Stimulated activated CD4-positive, alpha-beta T cell treated with anti-CD3 and anti-CD28 coated beads, Interleukin-1b, Interleukin-23, amount 100 ng/mL, for 1 hour (primary cell): Measurements from ENCODE around the gene RNF214.

Experiments
- DNase-seq, 2 donors: peaks; one replicate each; pipeline ENCODE4 v3.0.0-alpha.2; 2020; ENCODE audit warnings: low read depth in 2 of 2

The RNF214 gene

DNA sequence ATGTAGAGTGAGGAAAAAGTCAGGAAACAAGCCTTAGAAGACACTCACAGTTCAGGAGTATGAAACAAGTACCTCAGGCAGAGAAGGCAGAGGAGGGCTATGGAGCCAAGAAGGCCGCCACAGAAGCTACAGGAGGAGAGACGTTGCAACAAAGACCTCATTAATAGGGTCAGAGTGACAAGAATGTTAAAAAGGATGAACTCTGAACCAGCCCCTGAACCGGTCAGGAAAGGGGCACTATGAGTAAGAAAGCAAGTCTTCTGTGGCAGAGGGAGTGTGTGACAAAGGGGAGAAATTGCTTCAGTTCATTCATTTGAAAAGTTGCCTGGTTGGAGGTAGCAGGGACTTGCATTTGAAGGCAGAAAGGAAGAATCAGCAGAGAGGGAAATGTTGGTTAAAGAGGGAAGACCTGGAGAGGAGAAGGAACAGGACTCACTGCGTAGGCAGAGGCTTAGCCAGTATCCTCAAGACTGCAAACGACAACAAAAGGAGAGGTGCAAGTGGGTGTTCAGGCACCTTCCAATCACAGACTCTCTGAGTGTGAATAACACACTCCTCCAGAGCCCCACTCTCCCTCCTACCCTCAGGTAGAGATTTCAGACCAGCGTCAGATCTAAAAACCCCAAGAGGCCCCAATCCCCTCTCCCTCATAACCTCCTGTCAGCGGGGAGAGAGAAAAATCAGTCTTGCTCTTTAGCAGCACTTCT is 17.9 kb upstream of the RNF214 start:
- DNase-seq = no peak

DNA sequence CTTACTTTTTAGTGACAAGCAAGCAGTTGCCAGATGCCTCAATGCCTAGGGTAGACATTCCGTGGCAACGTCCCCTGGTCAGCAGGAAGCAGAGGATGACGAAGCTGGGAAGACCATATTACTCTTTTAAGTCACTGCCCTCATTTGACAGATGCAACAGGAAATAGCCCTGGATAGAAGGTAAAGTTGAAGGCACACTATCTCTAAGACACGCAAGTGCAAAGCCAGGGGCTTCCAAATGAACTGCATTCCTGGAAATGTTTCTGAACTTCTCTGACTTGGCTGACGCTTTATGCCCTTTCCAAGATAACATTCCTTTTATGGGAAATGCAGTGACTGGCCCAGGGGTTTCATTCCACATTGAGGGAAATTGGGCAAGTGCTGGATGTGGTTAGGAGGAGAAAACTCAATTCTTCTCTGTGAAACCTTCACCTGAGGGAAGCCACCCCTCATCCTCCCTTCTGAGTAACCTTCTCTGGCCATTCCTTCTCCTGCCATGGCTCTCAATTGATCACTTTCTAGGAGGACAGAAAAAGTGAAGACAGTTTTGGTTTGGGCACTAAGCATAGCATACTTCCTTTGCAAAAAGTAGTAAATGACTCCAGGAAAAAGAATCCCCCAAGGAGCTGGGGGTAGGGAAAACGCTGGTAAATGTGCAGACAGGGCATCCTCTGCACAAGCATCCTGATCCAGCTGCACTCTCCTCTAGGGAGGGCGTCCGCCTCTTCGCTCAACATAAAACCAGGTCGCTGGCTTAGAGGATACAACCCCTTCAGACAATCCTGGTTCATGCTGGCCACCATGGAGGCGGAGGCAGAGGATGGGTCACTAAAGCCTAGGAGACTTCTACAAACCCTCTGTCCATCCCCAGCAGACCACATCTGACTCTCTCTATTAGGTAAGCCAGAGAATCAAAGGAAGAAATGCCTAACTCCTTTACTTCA is 15.1 kb upstream of the RNF214 start:
- no peak for DNase-seq

GRCh38 chr11:117218133-117218915 is 14.1 kb upstream of the RNF214 start:
- DNase-seq = no peak

DNA sequence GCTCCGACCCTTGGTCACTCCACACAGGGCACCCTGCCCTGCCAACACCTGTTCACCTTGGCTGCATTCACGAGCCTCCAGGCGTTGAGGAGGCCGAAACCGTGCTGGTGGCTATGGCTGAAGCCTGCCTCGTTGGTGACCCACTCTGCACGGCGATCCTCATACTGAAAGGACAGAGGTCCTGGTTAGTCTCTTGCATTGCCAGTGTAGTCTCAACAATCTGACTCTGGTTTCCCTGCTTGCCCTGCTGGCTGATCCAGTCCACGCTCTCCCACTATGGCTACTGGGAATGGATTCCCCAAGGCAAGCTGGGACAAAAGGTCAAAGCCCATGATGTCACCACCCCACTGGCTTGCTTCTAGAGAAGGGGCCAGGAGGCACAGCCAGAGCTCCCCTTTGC is 13.5 kb upstream of the RNF214 start:
- no peak for DNase-seq

DNA sequence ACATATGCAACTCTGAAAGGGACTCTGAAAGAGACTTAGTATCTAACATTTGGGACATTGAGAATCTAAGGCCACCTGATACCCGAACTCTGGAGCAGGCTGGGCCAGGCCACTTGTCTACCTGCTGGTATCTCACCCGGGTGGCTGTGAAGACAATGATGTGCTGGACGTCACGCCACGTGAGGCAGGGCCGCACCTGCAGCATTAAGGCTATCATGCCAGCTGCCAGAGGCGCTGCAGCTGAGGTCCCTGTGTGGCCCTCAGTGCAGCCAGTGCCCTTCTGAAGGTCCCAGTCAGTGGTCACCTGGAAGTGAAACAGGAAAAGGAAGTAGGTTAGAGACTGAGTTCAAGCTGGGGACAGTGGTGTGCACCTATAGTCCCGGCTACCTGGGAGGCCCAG is 13.0 kb upstream of the RNF214 start:
- no peak for DNase-seq

DNA sequence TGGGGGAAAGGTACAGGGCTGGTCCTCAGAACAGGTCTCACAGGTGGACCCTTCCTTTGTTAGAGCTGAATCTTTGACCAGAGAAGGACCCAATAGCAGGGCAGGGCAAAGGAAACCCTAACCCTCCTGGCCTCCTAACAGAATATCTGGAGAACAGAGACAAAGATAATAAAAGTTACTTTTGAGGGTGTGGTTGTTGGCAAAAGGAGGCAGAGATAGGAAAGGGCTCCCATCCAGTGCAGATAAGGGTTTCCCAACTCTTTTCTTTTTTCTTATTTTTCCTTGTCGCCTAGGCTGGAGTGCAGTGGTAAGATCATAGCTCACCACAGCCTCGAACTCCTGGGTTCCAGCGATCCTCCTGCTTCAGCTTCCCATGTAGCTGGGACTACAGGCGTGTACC is 12.5 kb upstream of the RNF214 start:
- DNase-seq = no peak

DNA sequence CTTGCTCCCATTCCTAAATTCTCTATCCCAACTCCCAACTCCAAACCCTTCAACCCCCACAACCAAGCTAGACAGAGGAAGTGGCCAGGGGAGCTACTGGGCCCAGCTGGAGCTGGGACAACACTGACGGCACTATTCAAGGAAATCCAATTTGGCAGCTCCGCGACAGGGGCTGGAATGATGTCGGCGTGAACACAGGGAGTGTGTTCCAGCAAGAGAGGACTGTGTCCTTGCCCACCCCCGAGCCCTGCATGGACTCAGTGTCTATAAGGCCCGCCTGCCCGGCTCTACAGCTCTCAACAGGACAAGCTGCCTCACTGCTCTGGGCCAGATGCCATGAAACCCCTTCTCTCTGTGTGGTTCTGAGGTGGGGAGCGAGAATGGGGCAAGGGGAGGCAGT is 11.9 kb upstream of the RNF214 start:
- no peak for DNase-seq

GRCh38 chr11:117220999-117221774 is 11.3 kb upstream of the RNF214 start:
- DNase-seq = no peak

GRCh38 chr11:117221775-117222517 is 10.5 kb upstream of the RNF214 start:
- no peak for DNase-seq

GRCh38 chr11:117222991-117223740 is 9.3 kb upstream of the RNF214 start:
- DNase-seq = no peak

GRCh38 chr11:117223741-117224689 is 8.5 kb upstream of the RNF214 start:
- no peak for DNase-seq

- DNase-seq = no peak
These were observed 6.8 kb upstream of the RNF214 start for GRCh38 chr11:117225553-117226170.

GRCh38 chr11:117226388-117227385 is 5.8 kb upstream of the RNF214 start:
- no peak for DNase-seq

- no peak for DNase-seq
These were observed 4.4 kb upstream of the RNF214 start for GRCh38 chr11:117228091-117228490.

GRCh38 chr11:117229411-117229810 is 3.1 kb upstream of the RNF214 start:
- no peak for DNase-seq

GRCh38 chr11:117229931-117230285 is 2.6 kb upstream of the RNF214 start:
- DNase-seq = no peak

DNA sequence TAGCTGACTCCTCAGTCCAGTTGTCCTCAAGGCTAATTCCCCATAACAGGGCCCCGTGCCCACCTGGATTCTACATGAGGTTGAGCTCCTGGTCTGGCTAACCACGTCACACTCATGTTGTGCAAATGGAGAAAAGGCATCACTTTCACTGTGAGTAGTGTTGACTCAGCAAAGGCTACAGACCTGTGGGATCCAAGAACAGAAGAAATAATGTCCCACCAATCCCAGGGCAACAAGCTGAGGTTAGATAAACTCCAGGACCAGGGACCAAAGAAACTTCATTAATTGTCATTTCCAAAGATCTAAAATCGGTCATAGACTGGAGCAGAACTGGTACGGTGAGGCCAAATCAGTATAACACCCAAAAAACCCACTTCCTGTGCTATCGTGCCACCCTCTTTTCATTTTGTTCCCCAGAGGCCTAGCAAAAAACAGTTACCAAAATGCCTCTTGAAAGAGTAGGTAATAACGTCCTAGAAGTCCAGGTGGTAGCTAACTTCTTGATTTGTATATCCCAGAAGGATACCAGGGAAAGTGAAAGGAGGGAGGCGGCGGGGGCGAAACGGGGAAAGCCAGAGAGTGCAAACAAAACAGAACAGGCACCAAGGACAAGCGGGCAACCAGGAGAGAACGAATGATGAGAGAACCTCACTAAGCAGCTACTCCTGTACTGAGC is 2.0 kb upstream of the RNF214 start:
- no peak for DNase-seq
